Hepatocyte (in vitro differentiated cells): ENCODE results near the gene FBXO36.

Source experiments
- CTCF ChIP-seq: fragments of 200-600 bp; sonication (generic); IDR thresholded peaks from 2 replicates; pipeline ENCODE4 v1.5.1; 2016; ENCODE audit warnings: antibody characterized with exemption, mild to moderate bottlenecking; ENCODE audit not compliant: poor library complexity
- EZH2 ChIP-seq: fragments of 200-600 bp; sonication (generic); IDR thresholded peaks from 2 replicates; pipeline ENCODE4 v1.6.1; 2016; ENCODE audit warnings: antibody characterized with exemption, mild to moderate bottlenecking, borderline replicate concordance
- EZH2phosphoT487 ChIP-seq: fragments of 200-600 bp; sonication (generic); IDR thresholded peaks from one replicate; pipeline ENCODE4 v1.6.1; 2018; ENCODE audit warnings: antibody characterized with exemption, mild to moderate bottlenecking, low read depth, moderate library complexity; ENCODE audit not compliant: unreplicated experiment, severe bottlenecking

- TF ChIP-seq CTCF: no peak
- TF ChIP-seq EZH2: no peak
- TF ChIP-seq EZH2phosphoT487: no peak
Measured at GRCh38 chr2:229971298-229971790, 49.0 kb downstream of the FBXO36 start.
